Dendritic cell treated with granulocyte-macrophage colony-stimulating factor and Interleukin-4, amounts not matched to agents 40 ng/mL and 50 ng/mL, for 4 days (primary cell): ENCODE data around the gene CPT1A.

Experiments
- H3K27ac Mint-ChIP-seq: one replicate; pipeline ENCODE4 v1.8.0; 2022; ENCODE audit warnings: mild to moderate bottlenecking, mixed read lengths
- H3K27me3 Mint-ChIP-seq: one replicate; pipeline ENCODE4 v1.8.0; 2022; ENCODE audit warnings: mild to moderate bottlenecking, mixed read lengths
- H3K36me3 Mint-ChIP-seq: one replicate; pipeline ENCODE4 v1.8.0; 2022; ENCODE audit warnings: low read depth, mixed read lengths
- H3K4me1 Mint-ChIP-seq: one replicate; pipeline ENCODE4 v1.8.0; 2022; ENCODE audit warnings: low read depth, mixed read lengths
- H3K4me3 Mint-ChIP-seq: one replicate; pipeline ENCODE4 v1.8.0; 2022; ENCODE audit warnings: mild to moderate bottlenecking, moderate library complexity, mixed read lengths
- H3K9me3 Mint-ChIP-seq: one replicate; pipeline ENCODE4 v1.8.0; 2022; ENCODE audit warnings: mixed read lengths
- intact Hi-C: fragments of 100-400 bp; cut with micrococcal nuclease; formaldehyde crosslinking; loops from one replicate; pipeline ENCODE4 v1.15.0; 2022

The CPT1A gene

GRCh38 chr11:68843703-68844312 is 2.1 kb upstream of the CPT1A start:
- intact Hi-C loops = no loop called here
- no peaks in the 10 kb centered on the region for H3K36me3 Mint-ChIP-seq
- peaks cover 15% of the 10 kb centered on the region for H3K27me3 Mint-ChIP-seq
- H3K27ac Mint-ChIP-seq = peak overlapping the region; percentile 84
- peak overlapping the region; percentile 79 for H3K4me3 Mint-ChIP-seq
- no peaks in the 10 kb centered on the region for H3K9me3 Mint-ChIP-seq
- peaks cover 28% of the 10 kb centered on the region for H3K4me1 Mint-ChIP-seq

GRCh38 chr11:68843052-68843561 is 1.4 kb upstream of the CPT1A start:
- Mint-ChIP-seq H3K9me3 (no peaks in the 10 kb centered on the region), H3K27me3 (peaks cover 15% of the 10 kb centered on the region), H3K4me1 (peaks cover 31% of the 10 kb centered on the region), H3K4me3 (peak overlapping the region; percentile 79), H3K36me3 (no peaks in the 10 kb centered on the region), H3K27ac (peak overlapping the region; percentile 84)
- intact Hi-C loops = no loop called here

GRCh38 chr11:68842427-68843051 is 823 bp upstream of the CPT1A start:
- H3K9me3 Mint-ChIP-seq = no peaks in the 10 kb centered on the region
- no peaks in the 10 kb centered on the region for H3K36me3 Mint-ChIP-seq
- peaks cover 36% of the 10 kb centered on the region for H3K4me1 Mint-ChIP-seq
- H3K4me3 Mint-ChIP-seq = peak overlapping the region; percentile 79
- H3K27ac Mint-ChIP-seq = peak overlapping the region; percentile 84
- peaks cover 11% of the 10 kb centered on the region for H3K27me3 Mint-ChIP-seq
- intact Hi-C loops = no loop called here

GRCh38 chr11:68840661-68841653 is 759 bp downstream of the CPT1A start:
- peak overlapping the region; percentile 82 for H3K27ac Mint-ChIP-seq
- no peaks in the 10 kb centered on the region for H3K9me3 Mint-ChIP-seq
- H3K27me3 Mint-ChIP-seq = peaks cover 11% of the 10 kb centered on the region
- intact Hi-C loops = no loop called here
- peaks cover 52% of the 10 kb centered on the region for H3K4me1 Mint-ChIP-seq
- peak overlapping the region; percentile 68 for H3K4me3 Mint-ChIP-seq
- no peaks in the 10 kb centered on the region for H3K36me3 Mint-ChIP-seq

GRCh38 chr11:68839911-68840641 is 1.6 kb downstream of the CPT1A start:
- Mint-ChIP-seq H3K4me3 (peak overlapping the region; percentile 68), H3K4me1 (peaks cover 61% of the 10 kb centered on the region), H3K27me3 (peaks cover 6% of the 10 kb centered on the region), H3K27ac (peak overlapping the region; percentile 82), H3K9me3 (no peaks in the 10 kb centered on the region), H3K36me3 (no peaks in the 10 kb centered on the region)
- intact Hi-C loops = no loop called here

- intact Hi-C loops = no loop called here
- Mint-ChIP-seq H3K27ac (peak overlapping the region; percentile 82), H3K36me3 (no peaks in the 10 kb centered on the region), H3K27me3 (peaks cover 4% of the 10 kb centered on the region), H3K4me1 (peaks cover 66% of the 10 kb centered on the region), H3K9me3 (no peaks in the 10 kb centered on the region), H3K4me3 (peak overlapping the region; percentile 64)
Measured at GRCh38 chr11:68839054-68839865, 2.5 kb downstream of the CPT1A start.

- Mint-ChIP-seq H3K9me3 (no peaks in the 10 kb centered on the region), H3K36me3 (no peaks in the 10 kb centered on the region), H3K27ac (peak overlapping the region; percentile 82), H3K4me1 (peaks cover 59% of the 10 kb centered on the region), H3K27me3 (peaks cover 1% of the 10 kb centered on the region), H3K4me3 (peak overlapping the region; percentile 64)
- intact Hi-C loops = no loop called here
Measured at GRCh38 chr11:68838572-68838964, 3.1 kb downstream of the CPT1A start.

- Mint-ChIP-seq H3K4me1 (peaks cover 59% of the 10 kb centered on the region), H3K27ac (peak overlapping the region; percentile 82), H3K27me3 (no peaks in the 10 kb centered on the region), H3K4me3 (peak overlapping the region; percentile 45), H3K9me3 (no peaks in the 10 kb centered on the region), H3K36me3 (no peaks in the 10 kb centered on the region)
- intact Hi-C loops = no loop called here
Measured at GRCh38 chr11:68837583-68838571, 3.8 kb downstream of the CPT1A start.

- intact Hi-C loops = no loop called here
- Mint-ChIP-seq H3K4me3 (no peak overlapping the region), H3K9me3 (no peaks in the 10 kb centered on the region), H3K36me3 (peaks cover under 1% of the 10 kb centered on the region), H3K27me3 (no peaks in the 10 kb centered on the region), H3K4me1 (peaks cover 65% of the 10 kb centered on the region), H3K27ac (no peak overlapping the region)
Measured at GRCh38 chr11:68835749-68836148, 6.0 kb downstream of the CPT1A start.

- no peak overlapping the region for H3K4me3 Mint-ChIP-seq
- no peak overlapping the region for H3K27ac Mint-ChIP-seq
- no peaks in the 10 kb centered on the region for H3K9me3 Mint-ChIP-seq
- peaks cover 69% of the 10 kb centered on the region for H3K4me1 Mint-ChIP-seq
- no peaks in the 10 kb centered on the region for H3K27me3 Mint-ChIP-seq
- H3K36me3 Mint-ChIP-seq = peaks cover 5% of the 10 kb centered on the region
- intact Hi-C loops = no loop called here
Measured at GRCh38 chr11:68835328-68835727, 6.4 kb downstream of the CPT1A start.

- Mint-ChIP-seq H3K4me1 (peaks cover 76% of the 10 kb centered on the region), H3K27ac (no peak overlapping the region), H3K9me3 (no peaks in the 10 kb centered on the region), H3K36me3 (peaks cover 5% of the 10 kb centered on the region), H3K4me3 (no peak overlapping the region), H3K27me3 (no peaks in the 10 kb centered on the region)
- intact Hi-C loops = no loop called here
Measured at GRCh38 chr11:68832476-68833181, 9.1 kb downstream of the CPT1A start.
